K562 (cell line): ENCODE results near the gene TUBD1. TPM values are rescaled to one million over a fixed set of nuclear protein-coding genes. Genes with fewer than 3 reads are reported as not detected.

Experiments
- ATAC-seq: fragments of 200-7000 bp; cut with Tn5 transposase; 3 replicates; pipeline ENCODE4 v1.9.1; 2020; ENCODE audit warnings: moderate library complexity
- BruUV-seq: library from RNA; stranded (reverse); fragments of 400-500 nt; replicated peaks from 2 replicates; lab custom pipeline; 2021; lab: Mats Ljungman, UMichigan
- CTCF ChIA-PET: fragments of 300-600 bp; formaldehyde crosslinking; extraction: SDS; loops from one replicate; lab custom pipeline; 2021; ENCODE audit warnings: low intra/inter-chr PET ratio; lab: Yijun Ruan, JAX
- POLR2A ChIA-PET: fragments of 300-600, 350-650 bp; sonication (Branson Sonifier 250); formaldehyde crosslinking; extraction: SDS; loops from one replicate; lab custom pipeline; 2021; ENCODE audit warnings: antibody characterized with exemption, inconsistent platforms; lab: Yijun Ruan, JAX
- DNase-seq, 4 experiments: peaks; one replicate each; pipeline versions ENCODE4 v3.0.0 to v3.0.0-alpha.2; 2011 to 2018; ENCODE audit warnings: low spot score in 3 of 4, mixed read lengths in 3 of 4; ENCODE audit errors: extremely low read depth in 1 of 4
- FAIRE-seq: peaks from 2 replicates; lab custom pipeline; 2011; peaks lifted over from hg19 to GRCh38; lab: Jason Lieb, UNC
- H2AFZ ChIP-seq: 2 replicates; pipeline ENCODE4 v1.6.0; 2011; ENCODE audit warnings: low read depth, low read length, control low read depth, inconsistent platforms
- H3K27ac ChIP-seq: fragments of 200-600 bp; 3 replicates; pipeline ENCODE4 v1.8.0; 2011; ENCODE audit warnings: low read depth, mild to moderate bottlenecking, control low read depth, inconsistent platforms, low read length, moderate library complexity, mixed read lengths; ENCODE audit errors: extremely low read depth
- H3K27me3 ChIP-seq, 2 experiments: fragments of 300-600 bp in 1 of 2; 2 replicates in 1 of 2; 3 replicates in 1 of 2; pipeline versions ENCODE4 v1.6.0 to v1.8.0; 2011; ENCODE audit warnings: inconsistent platforms in 2 of 2, low read length in 2 of 2, mild to moderate bottlenecking in 1 of 2, mixed read lengths in 1 of 2, moderate library complexity in 1 of 2; ENCODE audit not compliant: control insufficient read depth in 2 of 2, insufficient read depth in 2 of 2
- H3K36me3 ChIP-seq: fragments of 300-600 bp; 3 replicates; pipeline ENCODE4 v1.8.0; 2011; ENCODE audit warnings: mild to moderate bottlenecking, low read length, inconsistent platforms; ENCODE audit not compliant: control insufficient read depth, insufficient read depth
- H3K4me1 ChIP-seq, 2 experiments: fragments of 200-600 bp in 1 of 2; replicated peaks in 1 of 2; 2 replicates in 1 of 2; 3 replicates in 1 of 2; pipeline versions ENCODE4 v1.5.1 to v1.8.0; 2011; ENCODE audit warnings: inconsistent platforms in 2 of 2, low read length in 2 of 2, mild to moderate bottlenecking in 1 of 2, mixed read lengths in 1 of 2, moderate library complexity in 1 of 2; ENCODE audit not compliant: control insufficient read depth in 2 of 2, insufficient read depth in 2 of 2
- H3K4me2 ChIP-seq: 2 replicates; pipeline ENCODE4 v1.6.1; 2011; ENCODE audit warnings: low read length, control low read depth, inconsistent platforms, mixed read lengths; ENCODE audit not compliant: insufficient read depth
- H3K4me3 ChIP-seq: fragments of 200-600 bp; sonication (generic), shearing (Covaris generic); 2 replicates; pipeline ENCODE4 v1.5.1; 2016; ENCODE audit warnings: control low read depth, inconsistent platforms
- H3K79me2 ChIP-seq: fragments of 200-600 bp; 3 replicates; pipeline ENCODE4 v1.8.0; 2011; ENCODE audit warnings: low read length, inconsistent platforms; ENCODE audit not compliant: control insufficient read depth, insufficient read depth
- H3K9ac ChIP-seq, 2 experiments: 2 replicates each; pipeline versions ENCODE4 v1.6.0 to v1.6.1; 2011; ENCODE audit warnings: low read depth in 2 of 2, low read length in 2 of 2, control low read depth in 1 of 2, inconsistent platforms in 1 of 2, mild to moderate bottlenecking in 1 of 2, mixed read lengths in 1 of 2; ENCODE audit not compliant: insufficient read depth in 1 of 2
- H3K9me1 ChIP-seq: one replicate; pipeline ENCODE4 v1.6.0; 2011; ENCODE audit warnings: inconsistent platforms, mild to moderate bottlenecking, low read length, moderate library complexity; ENCODE audit not compliant: control insufficient read depth, insufficient read depth
- H3K9me3 ChIP-seq: replicated peaks from 2 replicates; pipeline ENCODE4 v1.5.1; 2011; ENCODE audit warnings: low read depth, low read length, inconsistent platforms; ENCODE audit not compliant: control insufficient read depth, insufficient read depth
- H4K20me1 ChIP-seq: replicated peaks from 2 replicates; pipeline ENCODE4 v1.6.1; 2011; ENCODE audit warnings: low read length, inconsistent platforms, mixed read lengths; ENCODE audit not compliant: control insufficient read depth, insufficient read depth
- EP300 ChIP-seq: IDR thresholded peaks from 2 replicates; pipeline ENCODE4 v1.6.1; 2012; ENCODE audit warnings: low read length, improper control_type of control experiment
- LEF1 ChIP-seq: fragments of 450-650 bp; IDR thresholded peaks from 2 replicates; pipeline ENCODE4 v1.6.1; 2016; ENCODE audit warnings: mild to moderate bottlenecking
- NBN ChIP-seq: fragments of 450-650 bp; IDR thresholded peaks from 2 replicates; pipeline ENCODE4 v1.6.1; 2016; ENCODE audit warnings: low read depth, mild to moderate bottlenecking
- RNF2 ChIP-seq: sonication (generic); IDR thresholded peaks from 2 replicates; pipeline ENCODE4 v1.6.1; 2016
- SIN3A ChIP-seq, 2 experiments: fragments of 150-350 bp in 1 of 2; IDR thresholded peaks; 2 replicates each; pipeline ENCODE4 v1.6.1; 2011 to 2016; ENCODE audit warnings: borderline replicate concordance in 2 of 2, low read depth in 2 of 2, low read length in 2 of 2, mild to moderate bottlenecking in 2 of 2, moderate library complexity in 2 of 2; ENCODE audit not compliant: control insufficient read depth in 1 of 2
- STAG1 ChIP-seq: sonication (generic); formaldehyde crosslinking; IDR thresholded peaks from 2 replicates; pipeline ENCODE4 v1.5.0; 2020; ENCODE audit warnings: missing genetic modification reagents, borderline replicate concordance
- TAF1 ChIP-seq: IDR thresholded peaks from 2 replicates; pipeline ENCODE4 v1.6.1; 2011; ENCODE audit warnings: mild to moderate bottlenecking, low read length, moderate library complexity; ENCODE audit not compliant: insufficient read depth, control insufficient read depth, severe bottlenecking; ENCODE audit errors: extremely low read depth
- WHSC1 ChIP-seq: IDR thresholded peaks from one replicate; pipeline ENCODE4 v1.6.1; 2012; ENCODE audit warnings: low read length, control low read depth, inconsistent platforms
- ZNF134 ChIP-seq: fragments of 250-450 bp; sonication (Bioruptor Pico); conservative IDR thresholded peaks from 2 replicates; pipeline ENCODE4 v1.4.0; 2020
- ZNF764 ChIP-seq: fragments of 250-450 bp; sonication (Bioruptor Pico); IDR thresholded peaks from 2 replicates; pipeline ENCODE4 v1.4.0; 2020; ENCODE audit warnings: low read depth, mild to moderate bottlenecking, moderate library complexity
- WGBS: fragments of 100-300 bp; shearing (Covaris generic); methylation state at CpG from one replicate; pipeline ENCODE4 v1.1.6; 2016; ENCODE audit warnings: low coverage, mixed read lengths; ENCODE audit not compliant: insufficient coverage; ENCODE audit errors: missing lambda C conversion rate; 5-methylcytosine and 5-hydroxymethylcytosine counted together
- in situ Hi-C: fragments of 300-500 bp; cut with MboI; formaldehyde crosslinking; loops from 4 replicates; pipeline ENCODE4 v1.15.0; 2018; ENCODE audit warnings: inconsistent platforms, mixed read lengths
- intact Hi-C: fragments of 100-400 bp; cut with micrococcal nuclease; formaldehyde crosslinking; loops from 2 replicates; pipeline ENCODE4 v1.14.2; 2022
- polyA plus RNA-seq, 8 experiments: library from polyadenylated mRNA; depleted of rRNA in 4 of 8; stranded (reverse) in 5 of 8; unstranded in 3 of 8; fragments of >200 nt; fragmentation: Nextera tagmentation in 2 of 8; fragmentation: Illumina TruSeq in 1 of 8; extraction: Ambion mirVana in 2 of 8; extraction: Trizol in 1 of 8; gene quantifications; 2 replicates each; pipeline versions ENCODE4 v1.2.1 to v1.2.3, GENCODE V29; 2011 to 2014; ENCODE audit warnings: inconsistent platforms in 1 of 8, missing spikeins in 1 of 8
- total RNA-seq, 7 experiments: library from RNA; depleted of rRNA in 6 of 7; stranded (reverse); fragments of >200 nt in 6 of 7; fragmentation: Illumina TruSeq in 2 of 7; extraction: Trizol in 2 of 7; gene quantifications; 2 replicates each; pipeline versions ENCODE4 v1.2.1 to v1.2.3, GENCODE V29; 2011 to 2021; ENCODE audit warnings: low replicate concordance in 1 of 7
- TF ChIP-seq, protein P1 (sequence below): fragments of 200-400 bp; formaldehyde crosslinking; IDR thresholded peaks from 2 replicates; pipeline ENCODE4 v1.6.1; 2017; ENCODE audit warnings: mild to moderate bottlenecking, low read depth, low read length, moderate library complexity
- TF ChIP-seq, protein P2 (sequence below), 2 experiments: fragments of 450-650 bp in 1 of 2; IDR thresholded peaks; 2 replicates each; pipeline ENCODE4 v1.6.1; 2011 to 2017; ENCODE audit warnings: low read depth in 2 of 2, antibody characterized with exemption in 1 of 2, borderline replicate concordance in 1 of 2, low read length in 1 of 2, mild to moderate bottlenecking in 1 of 2, mixed read lengths in 1 of 2; ENCODE audit not compliant: control insufficient read depth in 1 of 2
- TF ChIP-seq, protein P3 (sequence below): fragments of 250-450 bp; sonication (Bioruptor Pico); IDR thresholded peaks from 2 replicates; pipeline ENCODE4 v1.8.0; 2021; ENCODE audit warnings: moderate library complexity, mild to moderate bottlenecking, inconsistent platforms
- TF ChIP-seq, protein P4 (sequence below): fragments of 250-450 bp; sonication (Bioruptor Pico); IDR thresholded peaks from 2 replicates; pipeline ENCODE4 v1.5.0; 2021

The TUBD1 gene
- total and polyA plus RNA-seq, 9 of the 15 experiments (the other 6 are each of a cell fraction or from before 2014, with no cell fraction given) = 10.8 to 35.3 (median 17.9) TPM

- peak; percentile 32 for FAIRE-seq
- no peak for TF ChIP-seq LEF1
- TF ChIP-seq ZNF134 (CRISPR knock-in tag) = no peak
- TF ChIP-seq, protein P1, sequence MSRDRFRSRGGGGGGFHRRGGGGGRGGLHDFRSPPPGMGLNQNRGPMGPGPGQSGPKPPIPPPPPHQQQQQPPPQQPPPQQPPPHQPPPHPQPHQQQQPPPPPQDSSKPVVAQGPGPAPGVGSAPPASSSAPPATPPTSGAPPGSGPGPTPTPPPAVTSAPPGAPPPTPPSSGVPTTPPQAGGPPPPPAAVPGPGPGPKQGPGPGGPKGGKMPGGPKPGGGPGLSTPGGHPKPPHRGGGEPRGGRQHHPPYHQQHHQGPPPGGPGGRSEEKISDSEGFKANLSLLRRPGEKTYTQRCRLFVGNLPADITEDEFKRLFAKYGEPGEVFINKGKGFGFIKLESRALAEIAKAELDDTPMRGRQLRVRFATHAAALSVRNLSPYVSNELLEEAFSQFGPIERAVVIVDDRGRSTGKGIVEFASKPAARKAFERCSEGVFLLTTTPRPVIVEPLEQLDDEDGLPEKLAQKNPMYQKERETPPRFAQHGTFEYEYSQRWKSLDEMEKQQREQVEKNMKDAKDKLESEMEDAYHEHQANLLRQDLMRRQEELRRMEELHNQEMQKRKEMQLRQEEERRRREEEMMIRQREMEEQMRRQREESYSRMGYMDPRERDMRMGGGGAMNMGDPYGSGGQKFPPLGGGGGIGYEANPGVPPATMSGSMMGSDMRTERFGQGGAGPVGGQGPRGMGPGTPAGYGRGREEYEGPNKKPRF = no peak
- TF ChIP-seq, protein P2, sequence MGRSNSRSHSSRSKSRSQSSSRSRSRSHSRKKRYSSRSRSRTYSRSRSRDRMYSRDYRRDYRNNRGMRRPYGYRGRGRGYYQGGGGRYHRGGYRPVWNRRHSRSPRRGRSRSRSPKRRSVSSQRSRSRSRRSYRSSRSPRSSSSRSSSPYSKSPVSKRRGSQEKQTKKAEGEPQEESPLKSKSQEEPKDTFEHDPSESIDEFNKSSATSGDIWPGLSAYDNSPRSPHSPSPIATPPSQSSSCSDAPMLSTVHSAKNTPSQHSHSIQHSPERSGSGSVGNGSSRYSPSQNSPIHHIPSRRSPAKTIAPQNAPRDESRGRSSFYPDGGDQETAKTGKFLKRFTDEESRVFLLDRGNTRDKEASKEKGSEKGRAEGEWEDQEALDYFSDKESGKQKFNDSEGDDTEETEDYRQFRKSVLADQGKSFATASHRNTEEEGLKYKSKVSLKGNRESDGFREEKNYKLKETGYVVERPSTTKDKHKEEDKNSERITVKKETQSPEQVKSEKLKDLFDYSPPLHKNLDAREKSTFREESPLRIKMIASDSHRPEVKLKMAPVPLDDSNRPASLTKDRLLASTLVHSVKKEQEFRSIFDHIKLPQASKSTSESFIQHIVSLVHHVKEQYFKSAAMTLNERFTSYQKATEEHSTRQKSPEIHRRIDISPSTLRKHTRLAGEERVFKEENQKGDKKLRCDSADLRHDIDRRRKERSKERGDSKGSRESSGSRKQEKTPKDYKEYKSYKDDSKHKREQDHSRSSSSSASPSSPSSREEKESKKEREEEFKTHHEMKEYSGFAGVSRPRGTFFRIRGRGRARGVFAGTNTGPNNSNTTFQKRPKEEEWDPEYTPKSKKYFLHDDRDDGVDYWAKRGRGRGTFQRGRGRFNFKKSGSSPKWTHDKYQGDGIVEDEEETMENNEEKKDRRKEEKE (IDR thresholded peaks at IDR 0.05; ENCODE audit: borderline replicate concordance in 1 of 2, control insufficient read depth in 1 of 2, low read depth in 2 of 2, low read length in 1 of 2) = peak in 1 of 2 experiments; percentile 78; a peak in 1 of 4 replicates
- TF ChIP-seq, protein P3, sequence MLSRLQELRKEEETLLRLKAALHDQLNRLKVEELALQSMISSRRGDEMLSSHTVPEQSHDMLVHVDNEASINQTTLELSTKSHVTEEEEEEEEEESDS (CRISPR knock-in tag) = no peak
- TF ChIP-seq TAF1 = no peak
- TF ChIP-seq, protein P4, sequence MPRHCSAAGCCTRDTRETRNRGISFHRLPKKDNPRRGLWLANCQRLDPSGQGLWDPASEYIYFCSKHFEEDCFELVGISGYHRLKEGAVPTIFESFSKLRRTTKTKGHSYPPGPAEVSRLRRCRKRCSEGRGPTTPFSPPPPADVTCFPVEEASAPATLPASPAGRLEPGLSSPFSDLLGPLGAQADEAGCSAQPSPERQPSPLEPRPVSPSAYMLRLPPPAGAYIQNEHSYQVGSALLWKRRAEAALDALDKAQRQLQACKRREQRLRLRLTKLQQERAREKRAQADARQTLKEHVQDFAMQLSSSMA (CRISPR knock-in tag) = no peak
- TF ChIP-seq SIN3A (IDR thresholded peaks at IDR 0.05; ENCODE audit: borderline replicate concordance in 2 of 2, control insufficient read depth in 1 of 2, low read depth in 2 of 2, low read length in 2 of 2) = no peak
- TF ChIP-seq EP300 = no peak
- TF ChIP-seq RNF2 = no peak
- TF ChIP-seq ZNF764 (CRISPR knock-in tag) = no peak
- TF ChIP-seq WHSC1 = no peak
- TF ChIP-seq NBN = no peak
- no peak for TF ChIP-seq STAG1 (CRISPR knock-in tag)
These were observed 35.6 kb downstream of the TUBD1 start for GRCh38 chr17:59856859-59857794.

More at GRCh38 chr17:59856859-59857794, 35.6 kb downstream of the TUBD1 start:
- Histone ChIP-seq H3K9ac (no peak overlapping the region), H3K27me3 (no peaks in the 10 kb centered on the region), H3K4me1 (peaks cover 2 to 8% of the 10 kb centered on the region in 2 experiments; a peak in 3 of 5 replicates), H4K20me1 (no peaks in the 10 kb centered on the region), H3K27ac (no peak overlapping the region), H3K4me3 (no peak overlapping the region), H3K4me2 (no peak overlapping the region), H3K9me1 (no peaks in the 10 kb centered on the region), H3K36me3 (peaks cover 17% of the 10 kb centered on the region; the same call in 1 of the 3 replicates), H3K79me2 (no peaks in the 10 kb centered on the region), H3K9me3 (no peaks in the 10 kb centered on the region), H2AFZ (no peak overlapping the region)
- WGBS = 71% methylated on average over 3 of the region's 3 CpGs
- ChIA-PET POLR2A (interaction anchor here (0.7 to 1.0 kb wide), 2 partner anchors 17 to 78 kb away, joined by 3 to 4 read pairs; no protein-coding TSS in a partner anchor), CTCF (interaction anchor here (4.1 kb wide), 1 partner anchor 104 kb away, joined by 54 read pairs; no protein-coding TSS in a partner anchor)
- in situ Hi-C loops (no loop called here), intact Hi-C loops (no loop called here)
- BruUV-seq = no TSS peak
- DNase-seq = no peak
- no peak for ATAC-seq
